H1 (cell line): ENCODE measurements around the gene LGR4. TPM values are rescaled to one million over a fixed set of nuclear protein-coding genes. Genes with fewer than 3 reads are reported as not detected.

ENCODE experiments used
- CTCF ChIA-PET: fragments of 300-600 bp; sonication (Branson Sonifier 250); formaldehyde crosslinking; loops from one replicate; lab custom pipeline; 2021; ENCODE audit not compliant: partially characterized antibody; lab: Charles Lee
- POLR2A ChIA-PET: fragments of 300-600 bp; sonication (Branson Sonifier 250); formaldehyde crosslinking; loops from one replicate; lab custom pipeline; 2021; ENCODE audit warnings: inconsistent platforms; ENCODE audit not compliant: partially characterized antibody; lab: Charles Lee
- DNase-seq, 2 experiments: peaks; one replicate each; pipeline versions ENCODE4 v3.0.0 to v3.0.0-alpha.2; 2010 to 2022; ENCODE audit warnings: low spot score in 2 of 2, low read depth in 1 of 2, mixed read lengths in 1 of 2
- FAIRE-seq: peaks from 2 replicates; lab custom pipeline; 2011; peaks lifted over from hg19 to GRCh38; lab: Jason Lieb, UNC
- H2AFZ ChIP-seq: 2 replicates; pipeline ENCODE4 v1.8.1; 2012; ENCODE audit warnings: low read length, inconsistent platforms
- H2AK5ac ChIP-seq: 2 replicates; pipeline ENCODE4 v1.6.1; 2013; ENCODE audit warnings: low read depth, low read length
- H2BK120ac ChIP-seq: replicated peaks from 2 replicates; pipeline ENCODE3; 2013; ENCODE audit warnings: low read depth, low read length, inconsistent platforms
- H2BK12ac ChIP-seq: 2 replicates; pipeline ENCODE4 v1.6.1; 2013; ENCODE audit warnings: low read depth, low read length
- H2BK15ac ChIP-seq: 2 replicates; pipeline ENCODE4 v1.6.1; 2013; ENCODE audit warnings: low read length
- H2BK20ac ChIP-seq: 2 replicates; pipeline ENCODE4 v1.6.1; 2013; ENCODE audit warnings: low read length
- H2BK5ac ChIP-seq: 2 replicates; pipeline ENCODE4 v1.6.1; 2013; ENCODE audit warnings: low read depth, low read length
- H3K14ac ChIP-seq: 2 replicates; pipeline ENCODE4 v1.6.1; 2013; ENCODE audit warnings: inconsistent platforms; ENCODE audit not compliant: insufficient read length
- H3K18ac ChIP-seq: 2 replicates; pipeline ENCODE4 v1.6.1; 2013; ENCODE audit warnings: low read length; ENCODE audit errors: extremely low read depth
- H3K23ac ChIP-seq: 2 replicates; pipeline ENCODE4 v1.6.1; 2013; ENCODE audit warnings: inconsistent platforms; ENCODE audit not compliant: insufficient read length
- H3K23me2 ChIP-seq: 2 replicates; pipeline ENCODE4 v1.6.1; 2013; ENCODE audit warnings: low read depth, low read length
- H3K27ac ChIP-seq: 2 replicates; pipeline ENCODE4 v1.6.1; 2011; ENCODE audit warnings: low read depth, low read length, inconsistent platforms
- H3K27me3 ChIP-seq, 4 experiments: replicated peaks in 1 of 4; 1 replicate in 1 of 4; 2 replicates in 3 of 4; pipeline versions ENCODE4 v1.6.1 to v1.8.1; 2011 to 2013; ENCODE audit warnings: low read length in 3 of 4, mild to moderate bottlenecking in 3 of 4, inconsistent platforms in 2 of 4, mixed read lengths in 2 of 4, moderate library complexity in 1 of 4; ENCODE audit not compliant: control insufficient read depth in 3 of 4, insufficient read depth in 3 of 4; ENCODE audit errors: extremely low read depth in 1 of 4
- H3K36me3 ChIP-seq, 4 experiments: 2 replicates each; pipeline versions ENCODE4 v1.6.1 to v1.8.1; 2011 to 2013; ENCODE audit warnings: mild to moderate bottlenecking in 4 of 4, low read length in 3 of 4, moderate library complexity in 2 of 4, control low read depth in 1 of 4, inconsistent platforms in 1 of 4; ENCODE audit not compliant: insufficient read depth in 4 of 4, control insufficient read depth in 2 of 4
- H3K4ac ChIP-seq: replicated peaks from 2 replicates; pipeline ENCODE3; 2013; ENCODE audit warnings: low read length, low read depth, mixed read lengths, inconsistent platforms; ENCODE audit not compliant: insufficient read length
- H3K4me1 ChIP-seq, 4 experiments: replicated peaks in 1 of 4; 1 replicate in 1 of 4; 2 replicates in 3 of 4; pipeline versions ENCODE4 v1.6.1 to v1.8.1; 2011 to 2013; ENCODE audit warnings: low read length in 3 of 4, inconsistent platforms in 2 of 4, mixed read lengths in 1 of 4; ENCODE audit not compliant: insufficient read depth in 4 of 4, control insufficient read depth in 3 of 4
- H3K4me2 ChIP-seq, 2 experiments: 2 replicates each; pipeline versions ENCODE4 v1.6.1 to v1.8.1; 2011 to 2013; ENCODE audit warnings: low read depth in 2 of 2, low read length in 2 of 2, control low read depth in 1 of 2, inconsistent platforms in 1 of 2, mild to moderate bottlenecking in 1 of 2; ENCODE audit not compliant: insufficient read depth in 1 of 2
- H3K4me3 ChIP-seq, 4 experiments: fragments of 200-600, 300-600 bp in 1 of 4; sonication (generic), shearing (Covaris generic), sonication (Bioruptor Twin) in 1 of 4; 2 replicates each; pipeline versions ENCODE4 v1.5.1 to v1.8.1; 2011 to 2016; ENCODE audit warnings: low read length in 4 of 4, low read depth in 3 of 4, control low read depth in 2 of 4, inconsistent platforms in 2 of 4, mild to moderate bottlenecking in 2 of 4, mixed read lengths in 1 of 4, moderate library complexity in 1 of 4; ENCODE audit not compliant: insufficient read depth in 2 of 4; ENCODE audit errors: extremely low read depth in 1 of 4
- H3K56ac ChIP-seq: replicated peaks from 2 replicates; pipeline ENCODE3; 2013; ENCODE audit warnings: low read depth, mild to moderate bottlenecking, mixed read lengths, low read length, inconsistent platforms; ENCODE audit not compliant: insufficient read length
- H3K79me1 ChIP-seq: 2 replicates; pipeline ENCODE4 v1.6.1; 2013; ENCODE audit warnings: low read depth, low read length, control low read depth
- H3K79me2 ChIP-seq, 2 experiments: 2 replicates each; pipeline versions ENCODE4 v1.6.1 to v1.8.1; 2012 to 2013; ENCODE audit warnings: low read length in 2 of 2, mild to moderate bottlenecking in 2 of 2, inconsistent platforms in 1 of 2; ENCODE audit not compliant: insufficient read depth in 2 of 2, control insufficient read depth in 1 of 2
- H3K9ac ChIP-seq, 4 experiments: replicated peaks in 1 of 4; 1 replicate in 1 of 4; 2 replicates in 3 of 4; pipeline versions ENCODE4 v1.6.1 to v1.8.1; 2011 to 2013; ENCODE audit warnings: low read depth in 3 of 4, low read length in 3 of 4, control low read depth in 2 of 4, mild to moderate bottlenecking in 2 of 4, moderate library complexity in 2 of 4, inconsistent platforms in 1 of 4; ENCODE audit errors: extremely low read depth in 1 of 4
- H3K9me3 ChIP-seq, 2 experiments: 2 replicates each; pipeline versions ENCODE4 v1.6.1 to v1.8.1; 2012 to 2013; ENCODE audit warnings: mild to moderate bottlenecking in 2 of 2, moderate library complexity in 2 of 2, control low read depth in 1 of 2, inconsistent platforms in 1 of 2, low read depth in 1 of 2, low read length in 1 of 2, mixed read lengths in 1 of 2; ENCODE audit not compliant: insufficient read depth in 2 of 2
- H4K20me1 ChIP-seq, 2 experiments: replicated peaks in 1 of 2; 2 replicates each; pipeline versions ENCODE3 to v1.8.1; 2011 to 2013; ENCODE audit warnings: inconsistent platforms in 2 of 2, low read length in 2 of 2, mild to moderate bottlenecking in 1 of 2; ENCODE audit not compliant: insufficient read depth in 2 of 2, control insufficient read depth in 1 of 2
- H4K5ac ChIP-seq: 2 replicates; pipeline ENCODE4 v1.6.1; 2013; ENCODE audit warnings: low read length, low read depth, mixed read lengths, inconsistent platforms; ENCODE audit not compliant: insufficient read length
- H4K8ac ChIP-seq: 2 replicates; pipeline ENCODE4 v1.8.0; 2013; ENCODE audit warnings: mild to moderate bottlenecking, moderate library complexity, low read length, inconsistent platforms; ENCODE audit not compliant: insufficient read depth; ENCODE audit errors: extremely low read depth
- H4K91ac ChIP-seq: replicated peaks from 2 replicates; pipeline ENCODE3; 2013; ENCODE audit warnings: low read length, mixed read lengths, inconsistent platforms; ENCODE audit not compliant: insufficient read length
- KDM1A ChIP-seq: fragments of 200-600, 300-600 bp; sonication (generic); IDR thresholded peaks from 2 replicates; pipeline ENCODE4 v1.7.1; 2016; ENCODE audit warnings: mild to moderate bottlenecking, low read length, borderline replicate concordance
- SIX5 ChIP-seq: IDR thresholded peaks from 2 replicates; pipeline ENCODE4 v1.6.1; 2011; ENCODE audit warnings: mild to moderate bottlenecking, low read depth, low read length
- WGBS, 2 experiments: shearing (Covaris generic) in 1 of 2; methylation state at CpG; one replicate each; pipeline versions ENCODE4 v1.1.6 to v1.1.7; 2013 to 2015; ENCODE audit warnings: low lambda C conversion rate in 2 of 2, mixed read lengths in 2 of 2, inconsistent platforms in 1 of 2, low coverage in 1 of 2, missing lambda C conversion rate in 1 of 2; ENCODE audit not compliant: insufficient replicate concordance in 2 of 2, insufficient coverage in 1 of 2, insufficient read length in 1 of 2; ENCODE audit errors: extremely low coverage in 1 of 2, missing lambda C conversion rate in 1 of 2; 5-methylcytosine and 5-hydroxymethylcytosine counted together
- polyA plus RNA-seq, 7 experiments: library from polyadenylated mRNA; depleted of rRNA in 3 of 7; stranded (reverse) in 5 of 7; unstranded in 2 of 7; fragments of >200 nt in 5 of 7; fragments of 200-250 nt in 2 of 7; gene quantifications; 1 replicate in 5 of 7; 2 replicates in 1 of 7; 4 replicates in 1 of 7; pipeline versions ENCODE4 v1.2.1 to v1.2.3, GENCODE V29; 2011 to 2013; ENCODE audit warnings: missing spikeins in 2 of 7, mixed read lengths in 2 of 7
- total RNA-seq: library from RNA; stranded (reverse); fragmentation: NEBNext Ultra II Directional; extraction: Animal tissue kit (Norgen Biotek cat#: 25700); gene quantifications from 2 replicates; pipeline ENCODE4 v1.2.1, GENCODE V29; 2021

The LGR4 gene
- total and polyA plus RNA-seq, 2 of the 8 experiments (the other 6 are each of a cell fraction or from before 2014, with no cell fraction given): 26.6 to 61.7 TPM

- peak overlapping the region; percentile 25 for H2BK120ac ChIP-seq
- POLR2A ChIA-PET: interaction anchor here (2.0 to 4.2 kb wide), 3 partner anchors 9 to 28 kb away, joined by 10 to 23 read pairs (median 19); partner anchors contain the start of gene LGR4
- H3K23me2 ChIP-seq: no peaks in the 10 kb centered on the region
- 70% methylated on average over 4 of the region's 4 CpGs; no CpG with 5 or more reads in 1 of the 2 experiments for WGBS, 2 experiments
- peak overlapping the region; percentile 73; the same call in 1 of the 2 replicates for H2BK5ac ChIP-seq
- peak overlapping the region; percentile 52; the same call in 1 of the 2 replicates for H3K18ac ChIP-seq
- CTCF ChIA-PET: interaction anchor here (0.7 to 2.1 kb wide), 6 partner anchors 9 to 52 kb away, joined by 3 to 7 read pairs (median 4); no protein-coding TSS in a partner anchor
- no peaks in the 10 kb centered on the region for H3K9me3 ChIP-seq
- no peak overlapping the region for H4K8ac ChIP-seq
- no peaks in the 10 kb centered on the region for H3K27me3 ChIP-seq
- DNase-seq: no peak
- no peak overlapping the region for H2AFZ ChIP-seq
- no peak overlapping the region for H3K9ac ChIP-seq
- H3K36me3 ChIP-seq: peaks cover 0 to 4% (median 1%) of the 10 kb centered on the region in 4 experiments; a peak in 2 of 8 replicates
- H2BK15ac ChIP-seq: no peak overlapping the region
- peak overlapping the region in 1 of 4 experiments; percentile 39; a peak in 2 of 8 replicates for H3K4me3 ChIP-seq
- H2AK5ac ChIP-seq: no peak overlapping the region
- peak overlapping the region; percentile 91 for H2BK20ac ChIP-seq
- no peak overlapping the region for H3K56ac ChIP-seq
- peaks cover 8 to 29% (median 23%) of the 10 kb centered on the region in 4 experiments; a peak in 6 of 7 replicates for H3K4me1 ChIP-seq
- H3K27ac ChIP-seq: no peak overlapping the region
- peak overlapping the region; percentile 80; the same call in 1 of the 2 replicates for H2BK12ac ChIP-seq
- H3K79me1 ChIP-seq: 0 out of 2 replicates have a peak, but pooled peaks cover 3% of the 10 kb centered on the region
- H3K4me2 ChIP-seq: peak overlapping the region; percentile 52 to 56
- peak overlapping the region; percentile 20 for H4K91ac ChIP-seq
- TF ChIP-seq SIX5 (no peak), KDM1A (peak; percentile 88)
- TF ChIP-seq, all 59 proteins: peak for 1
- H4K5ac ChIP-seq: peak overlapping the region; percentile 80
- H3K23ac ChIP-seq: no peak overlapping the region
- no peak overlapping the region for H3K4ac ChIP-seq
- H3K79me2 ChIP-seq: peaks cover 19 to 72% of the 10 kb centered on the region in 2 experiments
- FAIRE-seq: no peak
- H4K20me1 ChIP-seq: no peaks in the 10 kb centered on the region
- H3K14ac ChIP-seq: no peak overlapping the region
These were observed 27.0 kb downstream of the LGR4 start for GRCh38 chr11:27445625-27446024.
